Epithelial cell of umbilical artery (primary cell): ENCODE measurements around the gene ARMC9. TPM values are rescaled to one million over a fixed set of nuclear protein-coding genes. Genes with fewer than 3 reads are reported as not detected.

Experiments
- total RNA-seq: library from RNA; depleted of rRNA; stranded (reverse); fragments of >200 nt; gene quantifications from 2 replicates; pipeline ENCODE4 v1.2.3, GENCODE V29; 2014

The ARMC9 gene
- total RNA-seq = 15.9 and 18.4 TPM in 2 replicates

GRCh38 chr2:231198291-231199173 lies at the start of gene ARMC9:
ARMC9 (plus strand) TSS chr2:231198631; CDS start chr2:231206239, 7,608 bp downstream.

GRCh38 chr2:231395188-231396057 lies 197.0 kb downstream of the ARMC9 start, which contains the start of gene B3GNT7:
B3GNT7 (plus strand) TSS chr2:231395710; CDS start chr2:231395804, 94 bp downstream.

Other genes with a start within 250 kb of the ARMC9 start
- not detected in 2 replicates for gene SPATA3, start 202.5 kb upstream of the ARMC9 start, total RNA-seq
- not detected in 2 replicates for gene C2orf72, start 161.1 kb upstream of the ARMC9 start, total RNA-seq
- gene PSMD1, start 141.8 kb upstream of the ARMC9 start, total RNA-seq = 156 and 160 TPM in 2 replicates
- gene HTR2B, start 73.6 kb upstream of the ARMC9 start, total RNA-seq = under 0.01 and 2.1 TPM in 2 replicates
- under 0.01 and 0.15 TPM in 2 replicates for gene B3GNT7, start 197.1 kb downstream of the ARMC9 start, total RNA-seq